ENCODE results near the gene RGS7.

DNA sequence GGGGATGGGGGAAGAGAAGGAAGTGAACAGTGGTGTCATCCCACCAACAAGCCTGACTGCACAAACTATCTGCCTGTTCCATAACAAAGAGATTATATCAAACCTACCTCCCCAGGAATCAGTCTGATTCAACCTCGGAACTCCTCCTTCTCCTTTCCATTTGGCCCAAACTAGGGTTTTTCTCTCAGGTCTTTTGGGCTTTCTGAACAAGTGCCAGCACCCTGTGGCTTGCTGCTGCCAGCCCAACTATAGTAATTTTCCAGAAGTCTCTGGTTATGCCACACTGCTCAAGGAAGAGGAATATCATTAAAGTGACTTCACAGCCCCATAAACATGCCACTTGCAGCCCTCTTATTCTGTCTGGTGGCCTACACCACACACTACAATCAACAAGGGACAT is 70.5 kb downstream of the RGS7 start:
- TF ChIP-seq, protein P1, sequence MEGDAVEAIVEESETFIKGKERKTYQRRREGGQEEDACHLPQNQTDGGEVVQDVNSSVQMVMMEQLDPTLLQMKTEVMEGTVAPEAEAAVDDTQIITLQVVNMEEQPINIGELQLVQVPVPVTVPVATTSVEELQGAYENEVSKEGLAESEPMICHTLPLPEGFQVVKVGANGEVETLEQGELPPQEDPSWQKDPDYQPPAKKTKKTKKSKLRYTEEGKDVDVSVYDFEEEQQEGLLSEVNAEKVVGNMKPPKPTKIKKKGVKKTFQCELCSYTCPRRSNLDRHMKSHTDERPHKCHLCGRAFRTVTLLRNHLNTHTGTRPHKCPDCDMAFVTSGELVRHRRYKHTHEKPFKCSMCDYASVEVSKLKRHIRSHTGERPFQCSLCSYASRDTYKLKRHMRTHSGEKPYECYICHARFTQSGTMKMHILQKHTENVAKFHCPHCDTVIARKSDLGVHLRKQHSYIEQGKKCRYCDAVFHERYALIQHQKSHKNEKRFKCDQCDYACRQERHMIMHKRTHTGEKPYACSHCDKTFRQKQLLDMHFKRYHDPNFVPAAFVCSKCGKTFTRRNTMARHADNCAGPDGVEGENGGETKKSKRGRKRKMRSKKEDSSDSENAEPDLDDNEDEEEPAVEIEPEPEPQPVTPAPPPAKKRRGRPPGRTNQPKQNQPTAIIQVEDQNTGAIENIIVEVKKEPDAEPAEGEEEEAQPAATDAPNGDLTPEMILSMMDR (IDR thresholded peaks at IDR 0.05), result no peak
- TF ChIP-seq POLR2AphosphoS5 (IDR thresholded peaks at IDR 0.05; ENCODE audit: low read depth, low read length) (no peak), SIN3A (IDR thresholded peaks at IDR 0.05; ENCODE audit: borderline replicate concordance, insufficient read depth, low read depth, low read length) (no peak), TCF7L2 (IDR thresholded peaks at IDR 0.05; ENCODE audit: low read depth, low read length) (no peak)
- TF ChIP-seq, protein P2, sequence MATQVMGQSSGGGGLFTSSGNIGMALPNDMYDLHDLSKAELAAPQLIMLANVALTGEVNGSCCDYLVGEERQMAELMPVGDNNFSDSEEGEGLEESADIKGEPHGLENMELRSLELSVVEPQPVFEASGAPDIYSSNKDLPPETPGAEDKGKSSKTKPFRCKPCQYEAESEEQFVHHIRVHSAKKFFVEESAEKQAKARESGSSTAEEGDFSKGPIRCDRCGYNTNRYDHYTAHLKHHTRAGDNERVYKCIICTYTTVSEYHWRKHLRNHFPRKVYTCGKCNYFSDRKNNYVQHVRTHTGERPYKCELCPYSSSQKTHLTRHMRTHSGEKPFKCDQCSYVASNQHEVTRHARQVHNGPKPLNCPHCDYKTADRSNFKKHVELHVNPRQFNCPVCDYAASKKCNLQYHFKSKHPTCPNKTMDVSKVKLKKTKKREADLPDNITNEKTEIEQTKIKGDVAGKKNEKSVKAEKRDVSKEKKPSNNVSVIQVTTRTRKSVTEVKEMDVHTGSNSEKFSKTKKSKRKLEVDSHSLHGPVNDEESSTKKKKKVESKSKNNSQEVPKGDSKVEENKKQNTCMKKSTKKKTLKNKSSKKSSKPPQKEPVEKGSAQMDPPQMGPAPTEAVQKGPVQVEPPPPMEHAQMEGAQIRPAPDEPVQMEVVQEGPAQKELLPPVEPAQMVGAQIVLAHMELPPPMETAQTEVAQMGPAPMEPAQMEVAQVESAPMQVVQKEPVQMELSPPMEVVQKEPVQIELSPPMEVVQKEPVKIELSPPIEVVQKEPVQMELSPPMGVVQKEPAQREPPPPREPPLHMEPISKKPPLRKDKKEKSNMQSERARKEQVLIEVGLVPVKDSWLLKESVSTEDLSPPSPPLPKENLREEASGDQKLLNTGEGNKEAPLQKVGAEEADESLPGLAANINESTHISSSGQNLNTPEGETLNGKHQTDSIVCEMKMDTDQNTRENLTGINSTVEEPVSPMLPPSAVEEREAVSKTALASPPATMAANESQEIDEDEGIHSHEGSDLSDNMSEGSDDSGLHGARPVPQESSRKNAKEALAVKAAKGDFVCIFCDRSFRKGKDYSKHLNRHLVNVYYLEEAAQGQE (IDR thresholded peaks at IDR 0.05; ENCODE audit: insufficient read depth in 1 of 2, low read depth in 2 of 2, low read length in 1 of 2), result no peak
